ENCODE data around the gene AGTRAP. TPM values are rescaled to one million over a fixed set of nuclear protein-coding genes. Genes with fewer than 3 reads are reported as not detected.

AGTRAP gene
- total and polyA plus RNA-seq, 9 donors = 5.9 to 53.2 (median 31.1) TPM

DNA sequence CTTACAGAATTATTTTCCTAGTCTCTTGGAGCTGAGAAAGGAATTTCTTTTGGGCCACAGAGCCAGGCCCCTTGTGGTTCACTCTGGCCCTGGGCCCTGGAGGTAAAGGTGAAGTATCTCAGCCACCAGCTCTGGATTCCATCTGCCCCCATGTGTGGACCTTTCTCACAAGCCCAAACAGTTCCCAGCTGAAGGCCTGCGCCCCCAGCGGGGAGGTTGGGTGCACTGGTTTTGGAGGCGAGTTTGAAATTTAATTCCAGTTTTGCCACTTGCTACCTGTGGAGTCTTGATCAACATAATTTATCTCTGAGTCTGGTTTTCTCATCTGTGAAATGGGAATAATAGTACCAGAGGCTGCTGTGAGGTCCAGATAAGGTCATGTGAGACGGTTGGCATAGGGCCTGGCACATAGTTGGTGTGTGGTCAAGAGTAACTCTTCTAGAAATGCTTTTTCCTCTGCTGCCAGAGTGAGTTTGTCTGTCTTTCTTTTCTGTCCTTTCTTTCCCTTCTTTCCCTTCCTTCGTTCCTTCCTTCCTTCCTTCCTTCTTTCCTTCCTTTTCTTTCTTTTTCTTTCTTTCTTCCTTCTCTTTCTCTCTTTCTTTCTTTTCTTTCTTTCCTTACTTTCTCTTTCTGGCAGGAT is 6.1 kb downstream of the AGTRAP start:
- DNase-seq = no peak
- Histone ChIP-seq H3K27ac (no peak overlapping the region), H3K27me3 (no peaks in the 10 kb centered on the region), H3K4me1 (ENCODE audit: insufficient read depth) (peaks cover 1% of the 10 kb centered on the region), H3K4me3 (no peak overlapping the region), H3K9me3 (no peaks in the 10 kb centered on the region), H3K36me3 (no peaks in the 10 kb centered on the region)
- TF ChIP-seq, protein P1, sequence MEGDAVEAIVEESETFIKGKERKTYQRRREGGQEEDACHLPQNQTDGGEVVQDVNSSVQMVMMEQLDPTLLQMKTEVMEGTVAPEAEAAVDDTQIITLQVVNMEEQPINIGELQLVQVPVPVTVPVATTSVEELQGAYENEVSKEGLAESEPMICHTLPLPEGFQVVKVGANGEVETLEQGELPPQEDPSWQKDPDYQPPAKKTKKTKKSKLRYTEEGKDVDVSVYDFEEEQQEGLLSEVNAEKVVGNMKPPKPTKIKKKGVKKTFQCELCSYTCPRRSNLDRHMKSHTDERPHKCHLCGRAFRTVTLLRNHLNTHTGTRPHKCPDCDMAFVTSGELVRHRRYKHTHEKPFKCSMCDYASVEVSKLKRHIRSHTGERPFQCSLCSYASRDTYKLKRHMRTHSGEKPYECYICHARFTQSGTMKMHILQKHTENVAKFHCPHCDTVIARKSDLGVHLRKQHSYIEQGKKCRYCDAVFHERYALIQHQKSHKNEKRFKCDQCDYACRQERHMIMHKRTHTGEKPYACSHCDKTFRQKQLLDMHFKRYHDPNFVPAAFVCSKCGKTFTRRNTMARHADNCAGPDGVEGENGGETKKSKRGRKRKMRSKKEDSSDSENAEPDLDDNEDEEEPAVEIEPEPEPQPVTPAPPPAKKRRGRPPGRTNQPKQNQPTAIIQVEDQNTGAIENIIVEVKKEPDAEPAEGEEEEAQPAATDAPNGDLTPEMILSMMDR (IDR thresholded peaks at IDR 0.05) = no peak
- TF ChIP-seq EP300 (IDR thresholded peaks at IDR 0.05) = no peak
- TF ChIP-seq POLR2A (IDR thresholded peaks at IDR 0.05) = no peak
- whole genome bisulfite sequencing, 3 donors = 79 to 88% (median 86%) methylated on average over 5 of the region's 5 CpGs
- intact Hi-C loops (cut with DNase I) = no loop called here

DNA sequence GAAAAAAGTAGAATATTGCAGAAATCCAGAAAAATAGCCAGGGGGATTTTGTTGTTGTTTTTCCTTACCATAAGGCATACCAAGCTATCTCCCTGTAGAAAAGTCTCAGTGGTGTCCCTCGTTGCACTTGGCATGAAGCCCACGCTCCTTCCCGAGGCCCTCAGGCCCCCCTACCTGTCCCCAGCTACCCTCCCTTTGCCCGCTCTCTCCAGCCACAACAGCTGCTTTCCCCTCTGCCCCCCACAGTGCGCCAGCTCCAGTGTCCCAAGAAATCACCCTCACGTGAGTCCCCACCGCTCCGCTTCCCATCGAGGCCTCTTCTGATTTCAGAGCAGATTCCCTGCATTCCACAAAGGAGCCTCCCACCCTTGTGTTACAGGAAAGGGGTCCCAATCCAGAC is 8.4 kb downstream of the AGTRAP start:
- no peak for TF ChIP-seq EP300 (IDR thresholded peaks at IDR 0.05)
- no peak for TF ChIP-seq POLR2A (IDR thresholded peaks at IDR 0.05)
- TF ChIP-seq, protein P1 (IDR thresholded peaks at IDR 0.05) = no peak
- no peak overlapping the region for H3K4me3 ChIP-seq
- H3K27ac ChIP-seq = no peak overlapping the region
- intact Hi-C loops (cut with DNase I) = no loop called here
- H3K27me3 ChIP-seq = no peaks in the 10 kb centered on the region
- H3K4me1 ChIP-seq (ENCODE audit: insufficient read depth) = no peaks in the 10 kb centered on the region
- WGBS, 3 donors = 75 to 78% (median 76%) methylated on average over 9 of the region's 9 CpGs
- no peak for DNase-seq
- H3K36me3 ChIP-seq = no peaks in the 10 kb centered on the region
- no peaks in the 10 kb centered on the region for H3K9me3 ChIP-seq

DNA sequence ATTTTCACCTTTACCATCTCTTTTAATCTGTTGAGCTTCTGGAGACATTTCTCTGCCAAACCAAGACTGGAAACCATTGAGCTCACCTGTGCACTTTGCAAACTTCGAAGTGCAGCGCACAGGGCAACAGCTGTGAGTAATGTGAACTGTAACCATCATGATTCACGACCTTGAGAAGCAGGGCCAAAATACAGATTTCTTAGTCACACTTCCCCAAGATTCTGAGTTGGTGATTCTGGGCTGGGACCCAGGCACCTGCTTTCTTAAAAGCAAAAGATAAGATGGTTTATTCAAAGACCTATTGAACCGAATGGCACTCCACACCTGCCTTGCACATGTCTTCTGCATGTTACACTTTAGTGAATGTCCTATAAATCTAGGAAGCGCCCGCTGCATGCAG is 10.2 kb downstream of the AGTRAP start:
- Histone ChIP-seq H3K4me3 (no peak overlapping the region), H3K9me3 (no peaks in the 10 kb centered on the region), H3K4me1 (ENCODE audit: insufficient read depth) (no peaks in the 10 kb centered on the region), H3K36me3 (no peaks in the 10 kb centered on the region), H3K27ac (no peak overlapping the region), H3K27me3 (no peaks in the 10 kb centered on the region)
- TF ChIP-seq, protein P1 (IDR thresholded peaks at IDR 0.05) = no peak
- TF ChIP-seq EP300 (IDR thresholded peaks at IDR 0.05) = no peak
- no peak for TF ChIP-seq POLR2A (IDR thresholded peaks at IDR 0.05)
- no peak for DNase-seq
- intact Hi-C loops (cut with DNase I) = no loop called here
- WGBS, 3 donors = 63 to 70% (median 67%) methylated on average over 6 of the region's 6 CpGs

DNA sequence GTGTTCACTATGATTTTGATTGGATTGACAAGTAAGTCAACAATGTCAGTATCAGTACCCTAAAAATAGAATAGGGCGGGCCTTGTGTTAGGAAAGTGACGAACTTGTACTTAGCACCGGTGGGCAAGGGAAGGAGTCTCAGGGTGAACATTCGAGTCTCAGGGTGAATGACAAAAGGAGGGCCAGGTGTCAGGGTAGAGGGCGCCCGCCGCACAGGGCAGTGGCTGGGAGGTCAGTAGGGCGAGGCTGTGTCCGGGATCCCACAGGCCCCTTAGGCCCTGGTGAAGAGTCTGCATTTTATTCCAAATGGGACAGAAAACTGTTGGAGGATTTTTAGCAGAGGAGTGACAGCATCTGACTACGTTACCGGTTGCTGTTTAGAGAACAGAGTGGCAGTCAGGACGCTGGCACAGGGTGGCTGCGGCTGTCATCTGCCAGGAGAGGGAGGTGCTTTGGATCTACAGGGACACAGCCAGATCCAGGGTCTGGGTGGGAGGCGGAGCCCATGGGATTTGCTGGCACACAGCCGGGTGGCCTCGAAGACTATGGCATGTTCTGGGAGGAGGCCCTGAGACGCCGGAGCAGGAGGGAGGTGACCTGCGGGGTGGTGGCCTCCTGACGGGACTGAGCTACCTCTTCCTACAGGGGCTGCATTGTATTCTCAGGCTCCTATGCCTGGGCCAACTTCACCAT is 11.0 kb downstream of the AGTRAP start:
- DNase-seq = no peak
- intact Hi-C loops (cut with DNase I) = no loop called here
- no peaks in the 10 kb centered on the region for H3K9me3 ChIP-seq
- H3K4me3 ChIP-seq = no peak overlapping the region
- TF ChIP-seq POLR2A (IDR thresholded peaks at IDR 0.05) (no peak), EP300 (IDR thresholded peaks at IDR 0.05) (no peak)
- TF ChIP-seq, protein P1 (IDR thresholded peaks at IDR 0.05) = no peak
- H3K36me3 ChIP-seq = no peaks in the 10 kb centered on the region
- H3K4me1 ChIP-seq (ENCODE audit: insufficient read depth) = no peaks in the 10 kb centered on the region
- 82 to 86% (median 83%) methylated on average over 20 of the region's 20 CpGs for WGBS, 3 donors
- H3K27ac ChIP-seq = no peak overlapping the region
- H3K27me3 ChIP-seq = no peaks in the 10 kb centered on the region

All from ovary (tissue), 9 donors.